Left ventricle myocardium inferior (tissue), 1 donor: Measurements from ENCODE around the gene PLXNA4. TPM values are rescaled to one million over a fixed set of nuclear protein-coding genes. Genes with fewer than 3 reads are reported as not detected.
A peak's percentile ranks its signal among the peaks of the same experiment; 100 is the strongest.

Experiments used
- DNase-seq: peaks from one replicate; pipeline ENCODE4 v3.0.0-alpha.2; 2020
- H3K27ac ChIP-seq: fragments of 200-600 bp; replicated peaks from 2 replicates; pipeline ENCODE4 v1.8.0; 2021
- H3K27me3 ChIP-seq: fragments of 200-600 bp; 2 replicates; pipeline ENCODE4 v1.8.0; 2021; ENCODE audit warnings: low read depth
- H3K36me3 ChIP-seq: fragments of 200-600 bp; 2 replicates; pipeline ENCODE4 v1.8.0; 2021
- H3K4me1 ChIP-seq: fragments of 200-600 bp; 2 replicates; pipeline ENCODE4 v1.8.0; 2021
- H3K4me3 ChIP-seq: fragments of 200-600 bp; 2 replicates; pipeline ENCODE4 v1.8.0; 2021; ENCODE audit warnings: mild to moderate bottlenecking, moderate library complexity
- H3K9me3 ChIP-seq: fragments of 200-600 bp; replicated peaks from 2 replicates; pipeline ENCODE4 v1.8.0; 2021
- intact Hi-C: fragments of 100-400 bp; cut with micrococcal nuclease; formaldehyde crosslinking; loops from one replicate; pipeline ENCODE4 v1.11.0; 2022
- total RNA-seq: library from RNA; stranded (reverse); fragmentation: NEBNext Ultra II Directional; extraction: Animal tissue kit (Norgen Biotek cat#: 25700); gene quantifications from one replicate; pipeline ENCODE4 v1.2.1, GENCODE V29; 2021
- TF ChIP-seq, protein P1 (sequence below): fragments of 200-600 bp; IDR thresholded peaks from 2 replicates; pipeline ENCODE4 v1.8.0; 2021; ENCODE audit warnings: antibody characterized with exemption, mild to moderate bottlenecking, borderline replicate concordance
- donor health status: DM: no; HTN: yes; CAD: no; lungs with severe emphysema.

PLXNA4 gene
- total RNA-seq, 1 donor from 2014 or later: 18.1 TPM

DNA sequence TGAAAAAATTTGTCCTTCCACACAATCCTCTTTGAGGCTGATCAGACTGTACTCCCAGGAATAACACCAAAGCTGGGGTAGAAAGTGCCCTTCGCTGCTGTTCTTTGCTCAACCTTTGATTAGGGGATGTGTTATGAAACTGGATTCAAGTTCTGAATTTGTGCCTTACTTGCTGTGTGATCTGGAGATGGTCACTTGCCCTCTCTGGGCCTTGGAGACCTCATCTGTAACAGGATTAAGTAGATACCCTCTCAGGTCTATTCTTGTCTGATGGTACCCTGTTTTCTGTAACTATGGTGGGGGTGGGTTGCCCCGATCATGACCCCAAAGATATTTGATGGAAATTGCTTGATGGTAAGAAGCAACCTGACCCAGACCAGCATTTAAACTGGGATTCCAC lies 368.5 kb downstream of the PLXNA4 start:
- no peak for DNase-seq
- H3K27ac ChIP-seq: peak overlapping the region; percentile 80
- TF ChIP-seq, protein P1, sequence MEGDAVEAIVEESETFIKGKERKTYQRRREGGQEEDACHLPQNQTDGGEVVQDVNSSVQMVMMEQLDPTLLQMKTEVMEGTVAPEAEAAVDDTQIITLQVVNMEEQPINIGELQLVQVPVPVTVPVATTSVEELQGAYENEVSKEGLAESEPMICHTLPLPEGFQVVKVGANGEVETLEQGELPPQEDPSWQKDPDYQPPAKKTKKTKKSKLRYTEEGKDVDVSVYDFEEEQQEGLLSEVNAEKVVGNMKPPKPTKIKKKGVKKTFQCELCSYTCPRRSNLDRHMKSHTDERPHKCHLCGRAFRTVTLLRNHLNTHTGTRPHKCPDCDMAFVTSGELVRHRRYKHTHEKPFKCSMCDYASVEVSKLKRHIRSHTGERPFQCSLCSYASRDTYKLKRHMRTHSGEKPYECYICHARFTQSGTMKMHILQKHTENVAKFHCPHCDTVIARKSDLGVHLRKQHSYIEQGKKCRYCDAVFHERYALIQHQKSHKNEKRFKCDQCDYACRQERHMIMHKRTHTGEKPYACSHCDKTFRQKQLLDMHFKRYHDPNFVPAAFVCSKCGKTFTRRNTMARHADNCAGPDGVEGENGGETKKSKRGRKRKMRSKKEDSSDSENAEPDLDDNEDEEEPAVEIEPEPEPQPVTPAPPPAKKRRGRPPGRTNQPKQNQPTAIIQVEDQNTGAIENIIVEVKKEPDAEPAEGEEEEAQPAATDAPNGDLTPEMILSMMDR: no peak
- no peaks in the 10 kb centered on the region for H3K27me3 ChIP-seq
- H3K9me3 ChIP-seq: no peaks in the 10 kb centered on the region
- H3K4me3 ChIP-seq: peak overlapping the region; percentile 7
- H3K36me3 ChIP-seq: no peaks in the 10 kb centered on the region
- peaks cover 43% of the 10 kb centered on the region for H3K4me1 ChIP-seq
- intact Hi-C loops: no loop called here

DNA sequence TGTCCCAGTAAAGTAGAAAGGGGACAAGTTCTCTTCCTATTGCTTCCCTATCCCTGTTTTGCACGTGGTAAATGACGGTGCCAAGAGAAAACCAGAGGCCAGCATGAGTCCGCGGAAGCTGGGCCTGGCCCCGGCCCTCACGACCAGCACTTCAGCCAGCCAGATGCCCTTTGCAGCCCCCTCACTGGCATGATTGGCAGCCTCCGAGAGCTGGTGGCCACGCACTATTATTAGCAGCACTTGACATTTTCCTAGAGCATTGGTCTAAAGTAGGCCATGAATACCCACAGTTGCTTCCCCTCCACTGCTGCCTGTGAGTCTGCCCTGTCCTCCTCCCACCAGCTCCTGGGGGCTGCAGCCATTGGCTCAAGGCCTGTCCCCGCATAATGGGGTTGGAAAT lies 369.1 kb downstream of the PLXNA4 start:
- peak; percentile 46 for DNase-seq

DNA sequence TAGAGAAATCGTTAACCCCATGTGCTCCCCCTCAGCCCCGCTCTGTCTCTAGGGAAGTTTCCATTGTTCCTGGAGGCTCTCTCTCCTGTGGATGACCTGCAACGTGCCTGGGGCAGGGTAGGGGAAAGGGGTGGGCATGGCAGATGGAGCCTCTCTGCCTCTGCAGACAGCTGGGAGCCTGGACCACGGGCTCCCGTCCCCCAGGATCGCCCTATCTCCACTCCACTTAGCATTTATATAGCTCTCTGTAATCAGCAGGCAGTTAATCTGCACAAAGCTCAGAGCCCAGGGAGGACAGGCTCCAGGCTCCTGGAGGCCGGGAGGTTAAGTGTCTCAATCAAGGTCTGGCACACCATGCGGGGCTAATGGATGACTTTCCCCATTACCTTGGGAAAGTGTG lies 369.7 kb downstream of the PLXNA4 start:
- DNase-seq: no peak
- peak overlapping the region; percentile 80 for H3K27ac ChIP-seq
- H3K4me1 ChIP-seq: peaks cover 43% of the 10 kb centered on the region
- TF ChIP-seq, protein P1: no peak
- no peaks in the 10 kb centered on the region for H3K9me3 ChIP-seq
- H3K4me3 ChIP-seq: no peak overlapping the region
- H3K36me3 ChIP-seq: no peaks in the 10 kb centered on the region
- no peaks in the 10 kb centered on the region for H3K27me3 ChIP-seq
- intact Hi-C loops: no loop called here

More for the DNA sequence above, 369.1 kb downstream of the PLXNA4 start:
- H3K9me3 ChIP-seq: no peaks in the 10 kb centered on the region
- peaks cover 43% of the 10 kb centered on the region for H3K4me1 ChIP-seq
- H3K27me3 ChIP-seq: no peaks in the 10 kb centered on the region
- TF ChIP-seq, protein P1: no peak
- peak overlapping the region; percentile 7 for H3K4me3 ChIP-seq
- peak overlapping the region; percentile 80 for H3K27ac ChIP-seq
- H3K36me3 ChIP-seq: no peaks in the 10 kb centered on the region
- intact Hi-C loops: no loop called here

DNA sequence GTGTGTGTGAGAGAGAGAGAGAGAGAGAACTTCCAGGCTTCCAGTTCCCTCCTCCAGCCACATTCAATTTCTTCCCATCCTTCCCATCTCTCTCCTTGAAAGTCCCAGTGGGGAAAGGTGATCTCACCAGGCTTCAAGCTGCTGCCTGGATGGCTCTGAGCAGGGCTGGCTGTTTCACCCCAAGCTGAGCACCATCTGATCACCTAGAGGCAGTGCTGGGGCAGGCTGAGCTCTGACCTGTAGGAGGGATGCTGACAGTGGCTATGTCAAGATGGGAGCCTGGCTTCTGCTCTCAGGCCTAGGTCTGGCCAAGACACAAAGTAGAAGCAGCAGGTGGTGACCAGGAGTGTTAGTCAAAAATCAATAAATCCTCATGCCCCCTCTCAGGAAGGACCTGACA lies 370.8 kb downstream of the PLXNA4 start:
- DNase-seq: no peak
- Histone ChIP-seq H3K27me3 (no peaks in the 10 kb centered on the region), H3K36me3 (no peaks in the 10 kb centered on the region), H3K27ac (no peak overlapping the region), H3K9me3 (no peaks in the 10 kb centered on the region), H3K4me1 (peaks cover 43% of the 10 kb centered on the region), H3K4me3 (no peak overlapping the region)
- intact Hi-C loops: no loop called here
- TF ChIP-seq, protein P1: no peak

DNA sequence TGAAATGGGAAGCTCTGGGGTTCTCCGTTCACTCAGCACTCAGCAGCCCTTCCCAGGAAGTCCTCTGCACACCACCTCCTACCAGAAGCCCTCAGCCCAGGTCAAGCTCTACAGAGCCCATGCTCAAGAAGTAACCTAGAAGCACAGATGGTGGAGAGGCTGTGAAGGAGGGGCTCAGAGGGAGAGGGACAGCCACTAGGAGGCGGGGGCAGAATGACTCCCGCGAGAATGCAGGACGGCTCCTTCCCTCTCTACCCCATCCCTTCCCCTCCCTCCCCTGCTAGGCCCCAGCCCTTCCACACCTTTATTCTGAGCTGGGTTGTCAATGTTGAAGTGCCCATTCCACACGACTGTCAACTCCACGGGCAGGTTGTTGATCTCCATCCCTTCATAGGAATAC lies 373.2 kb downstream of the PLXNA4 start:
- Histone ChIP-seq H3K9me3 (no peaks in the 10 kb centered on the region), H3K36me3 (peaks cover 6% of the 10 kb centered on the region), H3K4me3 (no peak overlapping the region), H3K27me3 (no peaks in the 10 kb centered on the region), H3K27ac (peak overlapping the region; percentile 36), H3K4me1 (peaks cover 37% of the 10 kb centered on the region)
- intact Hi-C loops: no loop called here
- no peak for DNase-seq
- TF ChIP-seq, protein P1: no peak

DNA sequence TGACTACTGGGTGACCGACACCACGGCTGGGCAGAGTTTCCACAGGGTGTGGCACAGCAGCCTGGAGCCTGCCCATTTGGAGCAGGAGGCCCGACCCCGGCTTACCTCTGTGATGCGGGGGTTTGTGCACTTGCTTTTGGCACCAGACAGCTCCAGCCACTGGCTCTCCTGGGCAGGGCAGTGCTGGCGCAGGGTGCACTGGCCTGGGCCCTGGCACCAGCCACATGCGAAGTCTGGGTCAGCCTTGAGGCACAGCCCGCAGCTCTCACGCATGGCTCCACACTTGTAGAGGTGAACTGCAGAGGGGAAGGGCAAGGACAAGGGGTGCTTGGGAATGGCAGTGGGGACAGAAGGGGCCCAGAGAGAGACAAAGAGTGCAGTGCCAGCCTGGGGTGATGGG lies 373.7 kb downstream of the PLXNA4 start:
- intact Hi-C loops: no loop called here
- Histone ChIP-seq H3K27me3 (no peaks in the 10 kb centered on the region), H3K4me3 (no peak overlapping the region), H3K36me3 (peaks cover 7% of the 10 kb centered on the region), H3K4me1 (peaks cover 32% of the 10 kb centered on the region), H3K27ac (no peak overlapping the region), H3K9me3 (no peaks in the 10 kb centered on the region)
- DNase-seq: no peak
- TF ChIP-seq, protein P1: no peak
